K562 (cell line): Measurements from ENCODE around the gene USPL1. TPM values are rescaled to one million over a fixed set of nuclear protein-coding genes. Genes with fewer than 3 reads are reported as not detected.

Experiments
- FOXA3 ChIP-seq, 2 experiments: fragments of 450-650 bp in 1 of 2; sonication (generic) in 1 of 2; formaldehyde crosslinking; IDR thresholded peaks in 1 of 2; conservative IDR thresholded peaks in 1 of 2; 2 replicates each; pipeline versions ENCODE4 v1.4.0 to v1.8.0; 2020 to 2022; ENCODE audit warnings: mild to moderate bottlenecking in 2 of 2, missing genetic modification reagents in 1 of 2
- FOXK2 ChIP-seq, 2 experiments: fragments of 450-650 bp; IDR thresholded peaks in 1 of 2; conservative IDR thresholded peaks in 1 of 2; 2 replicates each; pipeline ENCODE4 v1.6.1; 2016; ENCODE audit warnings: low read depth in 2 of 2, mild to moderate bottlenecking in 1 of 2
- MAFG ChIP-seq: fragments of 450-650 bp; conservative IDR thresholded peaks from 2 replicates; pipeline ENCODE4 v1.6.1; 2016; ENCODE audit warnings: missing genetic modification characterization, missing compliant biosample characterization
- NBN ChIP-seq: fragments of 450-650 bp; IDR thresholded peaks from 2 replicates; pipeline ENCODE4 v1.6.1; 2016; ENCODE audit warnings: low read depth, mild to moderate bottlenecking
- NCOR1 ChIP-seq: fragments of 450-650 bp; IDR thresholded peaks from 2 replicates; pipeline ENCODE4 v1.6.1; 2016; ENCODE audit warnings: mild to moderate bottlenecking, moderate library complexity
- TCF3 ChIP-seq: sonication (generic); formaldehyde crosslinking; IDR thresholded peaks from 2 replicates; pipeline ENCODE4 v1.4.0; 2020; ENCODE audit warnings: mild to moderate bottlenecking, missing genetic modification reagents
- polyA plus RNA-seq, 8 experiments: library from polyadenylated mRNA; depleted of rRNA in 4 of 8; stranded (reverse) in 5 of 8; unstranded in 3 of 8; fragments of >200 nt; fragmentation: Nextera tagmentation in 2 of 8; fragmentation: Illumina TruSeq in 1 of 8; extraction: Ambion mirVana in 2 of 8; extraction: Trizol in 1 of 8; gene quantifications; 2 replicates each; pipeline versions ENCODE4 v1.2.1 to v1.2.3, GENCODE V29; 2011 to 2014; ENCODE audit warnings: inconsistent platforms in 1 of 8, missing spikeins in 1 of 8
- total RNA-seq, 7 experiments: library from RNA; depleted of rRNA in 6 of 7; stranded (reverse); fragments of >200 nt in 6 of 7; fragmentation: Illumina TruSeq in 2 of 7; extraction: Trizol in 2 of 7; gene quantifications; 2 replicates each; pipeline versions ENCODE4 v1.2.1 to v1.2.3, GENCODE V29; 2011 to 2021; ENCODE audit warnings: low replicate concordance in 1 of 7
- TF ChIP-seq, protein P1 (sequence below): sonication (generic); formaldehyde crosslinking; IDR thresholded peaks from 2 replicates; pipeline ENCODE4 v1.8.0; 2023; ENCODE audit warnings: missing genetic modification reagents, mild to moderate bottlenecking, borderline replicate concordance
- TF ChIP-seq, protein P2 (sequence below): sonication (generic); formaldehyde crosslinking; IDR thresholded peaks from 2 replicates; pipeline ENCODE4 v1.8.0; 2022; ENCODE audit warnings: mild to moderate bottlenecking, missing genetic modification reagents
- TF ChIP-seq, protein P3 (sequence below): fragments of 200-800 bp; sonication (Bioruptor generic); IDR thresholded peaks from 2 replicates; pipeline ENCODE4 v1.6.1; 2017; ENCODE audit warnings: missing genetic modification characterization, missing compliant biosample characterization
- TF ChIP-seq, protein P4 (sequence below): IDR thresholded peaks from 3 replicates; pipeline ENCODE4 v1.6.1; 2011; ENCODE audit warnings: borderline replicate concordance, mild to moderate bottlenecking; ENCODE audit not compliant: insufficient read length, insufficient read depth
- TF ChIP-seq, protein P5 (sequence below): fragments of 250-450 bp; sonication (Bioruptor Pico); IDR thresholded peaks from 2 replicates; pipeline ENCODE4 v1.9.0; 2021; ENCODE audit warnings: mild to moderate bottlenecking, inconsistent platforms

USPL1 gene
- total and polyA plus RNA-seq, 9 of the 15 experiments (the other 6 are each of a cell fraction or from before 2014, with no cell fraction given), result 5.5 to 18.0 (median 12.0) TPM

DNA sequence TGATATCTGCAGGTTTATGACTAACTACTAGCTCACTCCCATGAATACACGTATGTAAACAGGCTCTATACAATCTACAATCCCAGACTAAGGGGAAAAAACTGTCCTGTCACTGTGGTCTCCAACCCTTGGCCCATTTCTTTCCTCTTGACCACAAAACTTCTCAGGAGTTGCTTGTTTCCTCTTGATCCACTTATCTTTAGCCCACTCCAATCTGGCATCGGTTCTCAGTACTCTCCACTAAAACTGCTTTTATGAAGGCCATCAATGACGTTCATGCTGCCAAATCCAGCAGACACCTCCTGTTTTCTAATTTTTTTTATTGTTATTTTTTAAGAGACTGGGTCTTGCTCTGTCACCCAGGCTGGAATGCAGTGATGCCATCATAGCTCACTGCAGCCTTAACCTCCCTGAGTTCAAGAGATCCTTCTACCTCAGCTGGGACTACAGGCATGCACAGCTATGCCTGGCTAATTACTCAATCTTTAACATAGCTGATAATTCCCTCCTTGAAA lies 31.9 kb upstream of the USPL1 start (continued):
- TF ChIP-seq TCF3 (CRISPR knock-in tag), result peak; percentile 67
- TF ChIP-seq, protein P1, sequence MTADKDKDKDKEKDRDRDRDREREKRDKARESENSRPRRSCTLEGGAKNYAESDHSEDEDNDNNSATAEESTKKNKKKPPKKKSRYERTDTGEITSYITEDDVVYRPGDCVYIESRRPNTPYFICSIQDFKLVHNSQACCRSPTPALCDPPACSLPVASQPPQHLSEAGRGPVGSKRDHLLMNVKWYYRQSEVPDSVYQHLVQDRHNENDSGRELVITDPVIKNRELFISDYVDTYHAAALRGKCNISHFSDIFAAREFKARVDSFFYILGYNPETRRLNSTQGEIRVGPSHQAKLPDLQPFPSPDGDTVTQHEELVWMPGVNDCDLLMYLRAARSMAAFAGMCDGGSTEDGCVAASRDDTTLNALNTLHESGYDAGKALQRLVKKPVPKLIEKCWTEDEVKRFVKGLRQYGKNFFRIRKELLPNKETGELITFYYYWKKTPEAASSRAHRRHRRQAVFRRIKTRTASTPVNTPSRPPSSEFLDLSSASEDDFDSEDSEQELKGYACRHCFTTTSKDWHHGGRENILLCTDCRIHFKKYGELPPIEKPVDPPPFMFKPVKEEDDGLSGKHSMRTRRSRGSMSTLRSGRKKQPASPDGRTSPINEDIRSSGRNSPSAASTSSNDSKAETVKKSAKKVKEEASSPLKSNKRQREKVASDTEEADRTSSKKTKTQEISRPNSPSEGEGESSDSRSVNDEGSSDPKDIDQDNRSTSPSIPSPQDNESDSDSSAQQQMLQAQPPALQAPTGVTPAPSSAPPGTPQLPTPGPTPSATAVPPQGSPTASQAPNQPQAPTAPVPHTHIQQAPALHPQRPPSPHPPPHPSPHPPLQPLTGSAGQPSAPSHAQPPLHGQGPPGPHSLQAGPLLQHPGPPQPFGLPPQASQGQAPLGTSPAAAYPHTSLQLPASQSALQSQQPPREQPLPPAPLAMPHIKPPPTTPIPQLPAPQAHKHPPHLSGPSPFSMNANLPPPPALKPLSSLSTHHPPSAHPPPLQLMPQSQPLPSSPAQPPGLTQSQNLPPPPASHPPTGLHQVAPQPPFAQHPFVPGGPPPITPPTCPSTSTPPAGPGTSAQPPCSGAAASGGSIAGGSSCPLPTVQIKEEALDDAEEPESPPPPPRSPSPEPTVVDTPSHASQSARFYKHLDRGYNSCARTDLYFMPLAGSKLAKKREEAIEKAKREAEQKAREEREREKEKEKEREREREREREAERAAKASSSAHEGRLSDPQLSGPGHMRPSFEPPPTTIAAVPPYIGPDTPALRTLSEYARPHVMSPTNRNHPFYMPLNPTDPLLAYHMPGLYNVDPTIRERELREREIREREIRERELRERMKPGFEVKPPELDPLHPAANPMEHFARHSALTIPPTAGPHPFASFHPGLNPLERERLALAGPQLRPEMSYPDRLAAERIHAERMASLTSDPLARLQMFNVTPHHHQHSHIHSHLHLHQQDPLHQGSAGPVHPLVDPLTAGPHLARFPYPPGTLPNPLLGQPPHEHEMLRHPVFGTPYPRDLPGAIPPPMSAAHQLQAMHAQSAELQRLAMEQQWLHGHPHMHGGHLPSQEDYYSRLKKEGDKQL (CRISPR knock-in tag), result no peak
- TF ChIP-seq, protein P2, sequence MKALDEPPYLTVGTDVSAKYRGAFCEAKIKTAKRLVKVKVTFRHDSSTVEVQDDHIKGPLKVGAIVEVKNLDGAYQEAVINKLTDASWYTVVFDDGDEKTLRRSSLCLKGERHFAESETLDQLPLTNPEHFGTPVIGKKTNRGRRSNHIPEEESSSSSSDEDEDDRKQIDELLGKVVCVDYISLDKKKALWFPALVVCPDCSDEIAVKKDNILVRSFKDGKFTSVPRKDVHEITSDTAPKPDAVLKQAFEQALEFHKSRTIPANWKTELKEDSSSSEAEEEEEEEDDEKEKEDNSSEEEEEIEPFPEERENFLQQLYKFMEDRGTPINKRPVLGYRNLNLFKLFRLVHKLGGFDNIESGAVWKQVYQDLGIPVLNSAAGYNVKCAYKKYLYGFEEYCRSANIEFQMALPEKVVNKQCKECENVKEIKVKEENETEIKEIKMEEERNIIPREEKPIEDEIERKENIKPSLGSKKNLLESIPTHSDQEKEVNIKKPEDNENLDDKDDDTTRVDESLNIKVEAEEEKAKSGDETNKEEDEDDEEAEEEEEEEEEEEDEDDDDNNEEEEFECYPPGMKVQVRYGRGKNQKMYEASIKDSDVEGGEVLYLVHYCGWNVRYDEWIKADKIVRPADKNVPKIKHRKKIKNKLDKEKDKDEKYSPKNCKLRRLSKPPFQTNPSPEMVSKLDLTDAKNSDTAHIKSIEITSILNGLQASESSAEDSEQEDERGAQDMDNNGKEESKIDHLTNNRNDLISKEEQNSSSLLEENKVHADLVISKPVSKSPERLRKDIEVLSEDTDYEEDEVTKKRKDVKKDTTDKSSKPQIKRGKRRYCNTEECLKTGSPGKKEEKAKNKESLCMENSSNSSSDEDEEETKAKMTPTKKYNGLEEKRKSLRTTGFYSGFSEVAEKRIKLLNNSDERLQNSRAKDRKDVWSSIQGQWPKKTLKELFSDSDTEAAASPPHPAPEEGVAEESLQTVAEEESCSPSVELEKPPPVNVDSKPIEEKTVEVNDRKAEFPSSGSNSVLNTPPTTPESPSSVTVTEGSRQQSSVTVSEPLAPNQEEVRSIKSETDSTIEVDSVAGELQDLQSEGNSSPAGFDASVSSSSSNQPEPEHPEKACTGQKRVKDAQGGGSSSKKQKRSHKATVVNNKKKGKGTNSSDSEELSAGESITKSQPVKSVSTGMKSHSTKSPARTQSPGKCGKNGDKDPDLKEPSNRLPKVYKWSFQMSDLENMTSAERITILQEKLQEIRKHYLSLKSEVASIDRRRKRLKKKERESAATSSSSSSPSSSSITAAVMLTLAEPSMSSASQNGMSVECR (CRISPR knock-in tag), result no peak
- TF ChIP-seq FOXK2 (conservative IDR thresholded peaks at IDR 0.05 in 1 of 2, IDR thresholded peaks at IDR 0.05 in 1 of 2; ENCODE audit: low read depth in 2 of 2), result peak; percentile 86 to 89
- TF ChIP-seq, protein P3, sequence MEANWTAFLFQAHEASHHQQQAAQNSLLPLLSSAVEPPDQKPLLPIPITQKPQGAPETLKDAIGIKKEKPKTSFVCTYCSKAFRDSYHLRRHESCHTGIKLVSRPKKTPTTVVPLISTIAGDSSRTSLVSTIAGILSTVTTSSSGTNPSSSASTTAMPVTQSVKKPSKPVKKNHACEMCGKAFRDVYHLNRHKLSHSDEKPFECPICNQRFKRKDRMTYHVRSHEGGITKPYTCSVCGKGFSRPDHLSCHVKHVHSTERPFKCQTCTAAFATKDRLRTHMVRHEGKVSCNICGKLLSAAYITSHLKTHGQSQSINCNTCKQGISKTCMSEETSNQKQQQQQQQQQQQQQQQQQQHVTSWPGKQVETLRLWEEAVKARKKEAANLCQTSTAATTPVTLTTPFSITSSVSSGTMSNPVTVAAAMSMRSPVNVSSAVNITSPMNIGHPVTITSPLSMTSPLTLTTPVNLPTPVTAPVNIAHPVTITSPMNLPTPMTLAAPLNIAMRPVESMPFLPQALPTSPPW (CRISPR knock-in tag), result peak; percentile 38; the same call in 1 of the 2 replicates
- peak; percentile 70; the same call in 1 of the 2 replicates for TF ChIP-seq NCOR1
- TF ChIP-seq NBN, result peak; percentile 24; the same call in 1 of the 2 replicates
- TF ChIP-seq, protein P4, sequence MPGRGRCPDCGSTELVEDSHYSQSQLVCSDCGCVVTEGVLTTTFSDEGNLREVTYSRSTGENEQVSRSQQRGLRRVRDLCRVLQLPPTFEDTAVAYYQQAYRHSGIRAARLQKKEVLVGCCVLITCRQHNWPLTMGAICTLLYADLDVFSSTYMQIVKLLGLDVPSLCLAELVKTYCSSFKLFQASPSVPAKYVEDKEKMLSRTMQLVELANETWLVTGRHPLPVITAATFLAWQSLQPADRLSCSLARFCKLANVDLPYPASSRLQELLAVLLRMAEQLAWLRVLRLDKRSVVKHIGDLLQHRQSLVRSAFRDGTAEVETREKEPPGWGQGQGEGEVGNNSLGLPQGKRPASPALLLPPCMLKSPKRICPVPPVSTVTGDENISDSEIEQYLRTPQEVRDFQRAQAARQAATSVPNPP, result no peak
- peak; percentile 77 for TF ChIP-seq MAFG
- TF ChIP-seq, protein P5, sequence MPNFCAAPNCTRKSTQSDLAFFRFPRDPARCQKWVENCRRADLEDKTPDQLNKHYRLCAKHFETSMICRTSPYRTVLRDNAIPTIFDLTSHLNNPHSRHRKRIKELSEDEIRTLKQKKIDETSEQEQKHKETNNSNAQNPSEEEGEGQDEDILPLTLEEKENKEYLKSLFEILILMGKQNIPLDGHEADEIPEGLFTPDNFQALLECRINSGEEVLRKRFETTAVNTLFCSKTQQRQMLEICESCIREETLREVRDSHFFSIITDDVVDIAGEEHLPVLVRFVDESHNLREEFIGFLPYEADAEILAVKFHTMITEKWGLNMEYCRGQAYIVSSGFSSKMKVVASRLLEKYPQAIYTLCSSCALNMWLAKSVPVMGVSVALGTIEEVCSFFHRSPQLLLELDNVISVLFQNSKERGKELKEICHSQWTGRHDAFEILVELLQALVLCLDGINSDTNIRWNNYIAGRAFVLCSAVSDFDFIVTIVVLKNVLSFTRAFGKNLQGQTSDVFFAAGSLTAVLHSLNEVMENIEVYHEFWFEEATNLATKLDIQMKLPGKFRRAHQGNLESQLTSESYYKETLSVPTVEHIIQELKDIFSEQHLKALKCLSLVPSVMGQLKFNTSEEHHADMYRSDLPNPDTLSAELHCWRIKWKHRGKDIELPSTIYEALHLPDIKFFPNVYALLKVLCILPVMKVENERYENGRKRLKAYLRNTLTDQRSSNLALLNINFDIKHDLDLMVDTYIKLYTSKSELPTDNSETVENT (CRISPR knock-in tag), result no peak
- TF ChIP-seq FOXA3 (CRISPR knock-in tag; conservative IDR thresholded peaks at IDR 0.05 in 1 of 2, IDR thresholded peaks at IDR 0.05 in 1 of 2), result peak; percentile 74 to 89
